WTC11 (cell line): ENCODE results near the gene VWA3B. TPM values are rescaled to one million over a fixed set of nuclear protein-coding genes. Genes with fewer than 3 reads are reported as not detected.

ENCODE experiments used
- ATAC-seq: fragments of 200-7000 bp; cut with Tn5 transposase; 2 replicates; pipeline ENCODE4 v1.10.0; 2021; ENCODE audit warnings: mild to moderate bottlenecking, moderate library complexity
- CTCF ChIA-PET: fragments of 300-600 bp; sonication (Branson Sonifier 250); formaldehyde crosslinking; loops from one replicate; lab custom pipeline; 2021; ENCODE audit warnings: antibody characterized with exemption; lab: Charles Lee
- POLR2A ChIA-PET: fragments of 350-600 bp; sonication (Branson Sonifier 250); formaldehyde crosslinking; loops from one replicate; lab custom pipeline; 2021; ENCODE audit warnings: antibody characterized with exemption; lab: Charles Lee
- DNase-seq: peaks from one replicate; pipeline ENCODE4 v3.0.0; 2021; ENCODE audit warnings: low spot score
- H3K27ac Mint-ChIP-seq: 2 replicates; pipeline ENCODE4 v1.8.0; 2021; ENCODE audit warnings: mixed read lengths
- H3K27me3 Mint-ChIP-seq: 2 replicates; pipeline ENCODE4 v1.8.0; 2021; ENCODE audit warnings: low read depth, mild to moderate bottlenecking, moderate library complexity, mixed read lengths
- H3K36me3 Mint-ChIP-seq: 2 replicates; pipeline ENCODE4 v1.8.0; 2021; ENCODE audit warnings: mixed read lengths
- H3K4me1 Mint-ChIP-seq: 2 replicates; pipeline ENCODE4 v1.8.0; 2022; ENCODE audit warnings: mixed read lengths
- H3K4me3 Mint-ChIP-seq: 2 replicates; pipeline ENCODE4 v1.8.0; 2021; ENCODE audit warnings: mild to moderate bottlenecking, moderate library complexity, mixed read lengths
- H3K9me3 Mint-ChIP-seq: 2 replicates; pipeline ENCODE4 v1.8.0; 2021; ENCODE audit warnings: mixed read lengths
- ATF1 ChIP-seq: sonication (generic); formaldehyde crosslinking; IDR thresholded peaks from 2 replicates; pipeline ENCODE4 v1.8.1; 2023; ENCODE audit warnings: mild to moderate bottlenecking, moderate library complexity, missing genetic modification reagents
- ATF6 ChIP-seq: sonication (generic); formaldehyde crosslinking; IDR thresholded peaks from 2 replicates; pipeline ENCODE4 v1.8.1; 2023; ENCODE audit warnings: mild to moderate bottlenecking, missing genetic modification reagents
- CREB1 ChIP-seq: sonication (generic); formaldehyde crosslinking; IDR thresholded peaks from 2 replicates; pipeline ENCODE4 v1.8.0; 2023; ENCODE audit warnings: mild to moderate bottlenecking, missing genetic modification reagents
- E2F5 ChIP-seq: sonication (generic); formaldehyde crosslinking; IDR thresholded peaks from 2 replicates; pipeline ENCODE4 v1.8.1; 2022; ENCODE audit warnings: mild to moderate bottlenecking, moderate library complexity, missing genetic modification reagents
- ELF4 ChIP-seq: sonication (generic); formaldehyde crosslinking; IDR thresholded peaks from 2 replicates; pipeline ENCODE4 v1.8.1; 2022; ENCODE audit warnings: low read depth, mild to moderate bottlenecking, moderate library complexity, missing genetic modification reagents
- FOXJ3 ChIP-seq: sonication (generic); formaldehyde crosslinking; IDR thresholded peaks from 2 replicates; pipeline ENCODE4 v1.9.0; 2021; ENCODE audit warnings: missing genetic modification reagents, mild to moderate bottlenecking, borderline replicate concordance
- FOXP1 ChIP-seq: sonication (generic); formaldehyde crosslinking; IDR thresholded peaks from 2 replicates; pipeline ENCODE4 v1.8.0; 2022; ENCODE audit warnings: missing genetic modification reagents, mild to moderate bottlenecking, moderate library complexity, borderline replicate concordance
- GRHL2 ChIP-seq: fragments of 250-450 bp; sonication (Bioruptor Pico); IDR thresholded peaks from 2 replicates; pipeline ENCODE4 v1.8.0; 2022; ENCODE audit warnings: mild to moderate bottlenecking, moderate library complexity; ENCODE audit not compliant: insufficient replicate concordance, severe bottlenecking
- GTF2I ChIP-seq: fragments of 250-450 bp; sonication (Bioruptor Pico); conservative IDR thresholded peaks from 2 replicates; pipeline ENCODE4 v1.4.0; 2021; ENCODE audit warnings: mild to moderate bottlenecking
- HMGA2 ChIP-seq: fragments of 250-450 bp; sonication (Bioruptor Pico); IDR thresholded peaks from 2 replicates; pipeline ENCODE4 v1.4.0; 2021; ENCODE audit warnings: mild to moderate bottlenecking, moderate library complexity
- JAZF1 ChIP-seq: fragments of 250-450 bp; sonication (Bioruptor Pico); IDR thresholded peaks from 2 replicates; pipeline ENCODE4 v1.9.0; 2021; ENCODE audit warnings: moderate library complexity, mild to moderate bottlenecking, inconsistent platforms
- KAT7 ChIP-seq: sonication (generic); formaldehyde crosslinking; IDR thresholded peaks from 2 replicates; pipeline ENCODE4 v1.8.1; 2023; ENCODE audit warnings: missing genetic modification reagents, mild to moderate bottlenecking, borderline replicate concordance
- NFYB ChIP-seq: sonication (generic); formaldehyde crosslinking; conservative IDR thresholded peaks from 2 replicates; pipeline ENCODE4 v1.8.0; 2022; ENCODE audit warnings: low read depth, missing genetic modification reagents
- NR1H2 ChIP-seq: sonication (generic); formaldehyde crosslinking; IDR thresholded peaks from 2 replicates; pipeline ENCODE4 v1.9.0; 2021; ENCODE audit warnings: mild to moderate bottlenecking, moderate library complexity, missing genetic modification reagents
- RELA ChIP-seq: sonication (generic); formaldehyde crosslinking; IDR thresholded peaks from 2 replicates; pipeline ENCODE4 v1.8.1; 2022; ENCODE audit warnings: missing genetic modification reagents, mild to moderate bottlenecking, borderline replicate concordance
- SMAD3 ChIP-seq: sonication (generic); formaldehyde crosslinking; IDR thresholded peaks from 2 replicates; pipeline ENCODE4 v1.8.0; 2022; ENCODE audit warnings: missing genetic modification reagents, mild to moderate bottlenecking, borderline replicate concordance
- SOX15 ChIP-seq: fragments of 250-450 bp; sonication (Bioruptor Pico); IDR thresholded peaks from 2 replicates; pipeline ENCODE4 v1.9.0; 2021; ENCODE audit warnings: mild to moderate bottlenecking
- SP1 ChIP-seq: sonication (generic); formaldehyde crosslinking; conservative IDR thresholded peaks from 2 replicates; pipeline ENCODE4 v1.8.1; 2022; ENCODE audit warnings: missing genetic modification reagents
- TEAD4 ChIP-seq: sonication (generic); formaldehyde crosslinking; IDR thresholded peaks from 2 replicates; pipeline ENCODE4 v1.8.0; 2022; ENCODE audit warnings: mild to moderate bottlenecking, missing genetic modification reagents
- ZBTB21 ChIP-seq: sonication (generic); formaldehyde crosslinking; IDR thresholded peaks from 2 replicates; pipeline ENCODE4 v1.8.1; 2023; ENCODE audit warnings: mild to moderate bottlenecking, missing genetic modification reagents, borderline replicate concordance
- ZNF138 ChIP-seq: sonication (generic); formaldehyde crosslinking; conservative IDR thresholded peaks from 2 replicates; pipeline ENCODE4 v1.8.1; 2022; ENCODE audit warnings: mild to moderate bottlenecking, moderate library complexity, missing genetic modification reagents
- ZNF219 ChIP-seq: sonication (generic); formaldehyde crosslinking; IDR thresholded peaks from 2 replicates; pipeline ENCODE4 v1.8.0; 2023; ENCODE audit warnings: missing genetic modification reagents, mild to moderate bottlenecking, borderline replicate concordance
- ZNF263 ChIP-seq: sonication (generic); formaldehyde crosslinking; IDR thresholded peaks from 2 replicates; pipeline ENCODE4 v1.8.1; 2022; ENCODE audit warnings: low read depth, mild to moderate bottlenecking, moderate library complexity, missing genetic modification reagents
- ZNF671 ChIP-seq: fragments of 250-450 bp; sonication (Bioruptor Pico); IDR thresholded peaks from 2 replicates; pipeline ENCODE4 v1.8.0; 2021; ENCODE audit warnings: mild to moderate bottlenecking
- ZSCAN18 ChIP-seq: fragments of 250-450 bp; sonication (Bioruptor Pico); IDR thresholded peaks from 2 replicates; pipeline ENCODE4 v2.1.2; 2022; ENCODE audit warnings: mild to moderate bottlenecking, moderate library complexity
- total RNA-seq: library from RNA; stranded (reverse); gene quantifications from 3 replicates; pipeline ENCODE4 v1.2.3, GENCODE V29; 2021
- TF ChIP-seq, protein P1 (sequence below): sonication (generic); formaldehyde crosslinking; IDR thresholded peaks from 2 replicates; pipeline ENCODE4 v1.8.1; 2022; ENCODE audit warnings: low read depth, missing genetic modification reagents, borderline replicate concordance
- TF ChIP-seq, protein P2 (sequence below): sonication (generic); formaldehyde crosslinking; conservative IDR thresholded peaks from 2 replicates; pipeline ENCODE4 v1.8.1; 2022; ENCODE audit warnings: mild to moderate bottlenecking, missing genetic modification reagents

The VWA3B gene
- total RNA-seq, 1 experiment from 2014 or later: not detected

DNA sequence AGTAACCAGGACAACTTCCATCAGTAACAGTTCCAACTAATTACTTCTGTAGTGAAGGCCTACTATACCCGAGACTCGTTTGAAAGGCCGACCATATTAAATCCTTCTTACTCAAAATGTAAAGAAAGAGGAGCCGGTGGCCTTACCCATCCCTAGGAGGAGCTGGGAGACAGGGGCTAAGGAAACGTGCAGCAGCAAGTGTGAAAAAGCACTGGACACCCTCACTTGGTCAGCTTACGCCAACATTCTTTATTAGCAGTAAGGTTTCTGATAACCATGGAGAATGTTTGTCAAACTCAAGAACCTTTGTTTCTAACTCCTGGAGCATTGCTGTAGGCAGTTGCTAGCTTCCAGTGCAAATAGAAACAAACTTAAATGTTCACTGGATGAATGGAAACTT is 26.7 kb upstream of the VWA3B start:
- POLR2A ChIA-PET: no interaction called here
- ATAC-seq: no peak
- no peaks in the 10 kb centered on the region for H3K4me1 Mint-ChIP-seq
- H3K27me3 Mint-ChIP-seq: peaks cover 2% of the 10 kb centered on the region
- CTCF ChIA-PET: no interaction called here
- no peak overlapping the region for H3K4me3 Mint-ChIP-seq
- H3K9me3 Mint-ChIP-seq: peaks cover 16% of the 10 kb centered on the region
- H3K36me3 Mint-ChIP-seq: no peaks in the 10 kb centered on the region
- no peak for TF ChIP-seq SOX15
- H3K27ac Mint-ChIP-seq: no peak overlapping the region
- no peak for DNase-seq

GRCh38 chr2:98063291-98063854 is 23.6 kb upstream of the VWA3B start:
- Mint-ChIP-seq H3K9me3 (peaks cover 10% of the 10 kb centered on the region), H3K27me3 (no peaks in the 10 kb centered on the region; the same call in 1 of the 2 replicates), H3K4me3 (no peak overlapping the region), H3K27ac (no peak overlapping the region), H3K4me1 (no peaks in the 10 kb centered on the region), H3K36me3 (no peaks in the 10 kb centered on the region)
- DNase-seq: peak; percentile 42
- TF ChIP-seq FOXJ3 (CRISPR knock-in tag) (no peak), ZNF263 (CRISPR knock-in tag) (no peak), ZNF219 (CRISPR knock-in tag) (no peak), ATF6 (CRISPR knock-in tag) (no peak), SP1 (no peak), CREB1 (no peak), E2F5 (no peak), NR1H2 (CRISPR knock-in tag) (no peak), HMGA2 (CRISPR knock-in tag) (no peak), ZNF138 (CRISPR knock-in tag) (no peak), KAT7 (no peak), ZBTB21 (CRISPR knock-in tag) (no peak)
- TF ChIP-seq, protein P1, sequence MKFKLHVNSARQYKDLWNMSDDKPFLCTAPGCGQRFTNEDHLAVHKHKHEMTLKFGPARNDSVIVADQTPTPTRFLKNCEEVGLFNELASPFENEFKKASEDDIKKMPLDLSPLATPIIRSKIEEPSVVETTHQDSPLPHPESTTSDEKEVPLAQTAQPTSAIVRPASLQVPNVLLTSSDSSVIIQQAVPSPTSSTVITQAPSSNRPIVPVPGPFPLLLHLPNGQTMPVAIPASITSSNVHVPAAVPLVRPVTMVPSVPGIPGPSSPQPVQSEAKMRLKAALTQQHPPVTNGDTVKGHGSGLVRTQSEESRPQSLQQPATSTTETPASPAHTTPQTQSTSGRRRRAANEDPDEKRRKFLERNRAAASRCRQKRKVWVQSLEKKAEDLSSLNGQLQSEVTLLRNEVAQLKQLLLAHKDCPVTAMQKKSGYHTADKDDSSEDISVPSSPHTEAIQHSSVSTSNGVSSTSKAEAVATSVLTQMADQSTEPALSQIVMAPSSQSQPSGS: no peak
- ATAC-seq: peak; percentile 44; the same call in 1 of the 2 replicates
- ChIA-PET POLR2A (no interaction called here), CTCF (interaction anchor here (1.2 kb wide), 1 partner anchor 289 kb away, joined by 4 read pairs; no protein-coding TSS in a partner anchor)

DNA sequence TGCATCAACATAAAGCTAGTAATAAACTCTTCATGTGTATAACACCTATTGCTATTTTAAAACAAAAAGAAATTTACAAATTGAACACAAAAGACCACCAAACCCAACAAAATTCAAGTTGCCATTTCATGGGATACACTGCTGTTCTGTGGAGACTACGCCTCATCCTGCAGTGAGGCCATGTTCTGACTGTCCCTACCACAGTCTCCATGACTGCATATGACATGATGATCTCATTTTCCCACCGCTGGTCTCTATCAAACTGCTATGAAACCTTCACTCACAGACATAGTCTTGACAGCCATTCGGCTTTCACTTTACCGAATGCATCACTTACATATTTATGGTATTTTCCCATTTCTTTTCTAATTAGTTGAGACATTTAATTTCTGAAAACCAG is 21.2 kb upstream of the VWA3B start:
- POLR2A ChIA-PET: no interaction called here
- CTCF ChIA-PET: no interaction called here
- H3K27me3 Mint-ChIP-seq: no peaks in the 10 kb centered on the region
- peaks cover 8% of the 10 kb centered on the region for H3K9me3 Mint-ChIP-seq
- H3K4me1 Mint-ChIP-seq: peaks cover 5% of the 10 kb centered on the region
- H3K4me3 Mint-ChIP-seq: no peak overlapping the region
- no peaks in the 10 kb centered on the region for H3K36me3 Mint-ChIP-seq
- ATAC-seq (no peak), DNase-seq (no peak)
- no peak overlapping the region for H3K27ac Mint-ChIP-seq
- TF ChIP-seq GRHL2 (no peak), SMAD3 (CRISPR knock-in tag) (no peak), JAZF1 (CRISPR knock-in tag) (no peak), FOXP1 (CRISPR knock-in tag) (no peak), RELA (CRISPR knock-in tag) (no peak), ZSCAN18 (CRISPR knock-in tag) (no peak), ZNF671 (CRISPR knock-in tag) (no peak), ATF1 (CRISPR knock-in tag) (no peak), NFYB (CRISPR knock-in tag) (no peak), ELF4 (CRISPR knock-in tag) (no peak), GTF2I (CRISPR knock-in tag) (no peak), TEAD4 (no peak)
- TF ChIP-seq, protein P2, sequence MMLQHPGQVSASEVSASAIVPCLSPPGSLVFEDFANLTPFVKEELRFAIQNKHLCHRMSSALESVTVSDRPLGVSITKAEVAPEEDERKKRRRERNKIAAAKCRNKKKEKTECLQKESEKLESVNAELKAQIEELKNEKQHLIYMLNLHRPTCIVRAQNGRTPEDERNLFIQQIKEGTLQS (CRISPR knock-in tag): no peak
